Peyer's patch (tissue), 4 donors: ENCODE measurements around the gene PHF5A.

Experiments used
- POLR2A ChIP-seq, 2 donors: fragments of 450-650 bp; IDR thresholded peaks; one replicate each; pipeline ENCODE4 v1.5.1; 2017; ENCODE audit warnings: antibody characterized with exemption in 2 of 2, mild to moderate bottlenecking in 2 of 2, moderate library complexity in 2 of 2
- TF ChIP-seq, protein P1 (sequence below), 6 experiments: fragments of 450-650 bp in 4 of 6; fragments of 200-600 bp in 2 of 6; sonication (generic) in 1 of 6; IDR thresholded peaks; one replicate each; pipeline ENCODE4 v1.5.1; 2017 to 2019; ENCODE audit warnings: antibody characterized with exemption in 6 of 6, mild to moderate bottlenecking in 3 of 6, moderate library complexity in 1 of 6

- TF ChIP-seq, protein P1, sequence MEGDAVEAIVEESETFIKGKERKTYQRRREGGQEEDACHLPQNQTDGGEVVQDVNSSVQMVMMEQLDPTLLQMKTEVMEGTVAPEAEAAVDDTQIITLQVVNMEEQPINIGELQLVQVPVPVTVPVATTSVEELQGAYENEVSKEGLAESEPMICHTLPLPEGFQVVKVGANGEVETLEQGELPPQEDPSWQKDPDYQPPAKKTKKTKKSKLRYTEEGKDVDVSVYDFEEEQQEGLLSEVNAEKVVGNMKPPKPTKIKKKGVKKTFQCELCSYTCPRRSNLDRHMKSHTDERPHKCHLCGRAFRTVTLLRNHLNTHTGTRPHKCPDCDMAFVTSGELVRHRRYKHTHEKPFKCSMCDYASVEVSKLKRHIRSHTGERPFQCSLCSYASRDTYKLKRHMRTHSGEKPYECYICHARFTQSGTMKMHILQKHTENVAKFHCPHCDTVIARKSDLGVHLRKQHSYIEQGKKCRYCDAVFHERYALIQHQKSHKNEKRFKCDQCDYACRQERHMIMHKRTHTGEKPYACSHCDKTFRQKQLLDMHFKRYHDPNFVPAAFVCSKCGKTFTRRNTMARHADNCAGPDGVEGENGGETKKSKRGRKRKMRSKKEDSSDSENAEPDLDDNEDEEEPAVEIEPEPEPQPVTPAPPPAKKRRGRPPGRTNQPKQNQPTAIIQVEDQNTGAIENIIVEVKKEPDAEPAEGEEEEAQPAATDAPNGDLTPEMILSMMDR (IDR thresholded peaks at IDR 0.05): no peak
- no peak for TF ChIP-seq POLR2A (IDR thresholded peaks at IDR 0.05)
Observed at GRCh38 chr22:41429951-41430332, 38.5 kb downstream of the PHF5A start.
